GM19324 (cell line): ENCODE measurements around the gene PIP4K2B.
"Not testable (repeated sequence)": the region's sequence is repeated elsewhere in the genome, so short reads cannot be mapped to it uniquely, and the experiment has no call there.

Experiments used
- ATAC-seq: cut with Tn5 transposase; IDR thresholded peaks from one replicate; pipeline ENCODE4 v1.9.1; 2021; ENCODE audit warnings: mild to moderate bottlenecking, moderate library complexity; ENCODE audit not compliant: unreplicated experiment, low FRiP score

The PIP4K2B gene

DNA sequence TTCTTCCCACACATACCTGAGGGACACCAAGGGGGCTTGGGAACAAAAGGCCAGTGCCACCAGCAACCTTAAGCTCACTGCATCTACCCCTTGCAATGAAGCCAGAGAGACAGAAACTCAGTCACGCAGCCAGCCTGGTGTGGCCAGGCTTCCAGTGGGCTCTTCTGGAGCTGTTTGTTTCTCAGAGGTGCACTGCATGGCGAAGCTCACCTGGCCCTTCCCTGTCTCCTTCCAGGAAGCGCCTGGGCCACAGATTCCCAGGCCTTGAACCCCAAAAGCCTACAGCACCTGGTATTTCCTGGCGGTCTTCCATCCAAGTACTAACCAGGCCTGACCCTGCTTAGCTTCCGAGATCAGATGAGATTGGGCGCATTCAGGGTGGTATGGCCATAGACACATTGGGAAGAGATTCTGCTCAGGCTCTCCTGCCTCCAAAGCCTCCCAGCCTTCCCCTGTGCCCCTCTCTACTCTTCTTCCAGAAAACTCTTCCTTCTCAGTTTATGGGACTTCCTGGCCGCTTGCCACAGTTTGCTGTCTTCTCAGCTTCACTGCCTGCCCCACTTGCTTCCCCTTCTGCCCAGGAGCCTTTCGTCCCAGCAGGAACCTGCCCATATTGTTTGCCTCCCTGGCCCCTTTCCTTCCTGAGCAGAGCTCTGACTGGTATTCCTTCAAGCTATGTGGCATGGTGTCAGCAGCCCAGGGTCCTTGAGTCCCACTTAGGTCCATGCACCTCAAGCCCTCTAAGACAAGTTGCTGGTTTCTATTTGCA is 67.6 kb downstream of the PIP4K2B start:
- no peak for ATAC-seq

DNA sequence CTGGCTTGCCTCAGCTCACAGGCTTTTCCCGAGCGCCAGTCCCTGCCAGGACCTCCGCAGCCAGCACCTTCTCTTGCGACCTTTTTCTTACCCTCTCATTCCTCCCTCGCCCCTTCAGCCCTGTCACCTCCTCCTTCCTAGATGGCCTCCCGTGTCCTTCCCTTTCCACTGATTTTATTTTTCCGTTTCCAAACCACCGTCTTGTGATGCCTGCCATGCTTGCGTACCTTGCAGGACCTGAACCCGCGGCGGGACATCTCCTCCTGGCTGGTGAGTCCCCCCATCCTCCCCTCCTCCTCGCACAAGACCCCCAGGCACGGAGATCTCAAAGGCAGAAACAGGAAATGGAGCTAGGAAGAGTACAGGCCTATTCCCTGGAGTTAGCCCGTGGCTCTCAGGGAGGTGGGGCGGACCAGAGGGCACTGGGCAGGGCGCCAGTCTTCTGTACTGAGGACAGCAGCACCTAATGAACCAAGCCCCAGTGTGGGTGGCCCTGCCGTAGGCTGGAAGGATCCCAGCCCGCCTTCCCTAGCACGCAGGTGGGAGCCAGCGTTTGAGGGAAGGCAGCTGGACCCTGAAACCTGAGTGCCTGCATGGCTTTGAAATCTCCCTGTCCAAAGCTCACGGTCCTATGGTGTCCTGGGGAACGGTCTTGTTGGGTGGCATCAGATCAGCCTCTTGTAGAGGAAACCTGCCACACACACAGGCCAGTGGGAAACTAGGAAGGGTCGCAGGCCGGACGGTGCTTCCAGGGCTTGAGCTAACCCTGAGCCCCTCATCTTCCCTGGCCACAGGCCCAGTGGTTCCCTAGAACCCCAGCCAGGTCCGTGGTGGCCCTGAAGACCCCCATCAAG is 68.6 kb downstream of the PIP4K2B start:
- no peak for ATAC-seq

DNA sequence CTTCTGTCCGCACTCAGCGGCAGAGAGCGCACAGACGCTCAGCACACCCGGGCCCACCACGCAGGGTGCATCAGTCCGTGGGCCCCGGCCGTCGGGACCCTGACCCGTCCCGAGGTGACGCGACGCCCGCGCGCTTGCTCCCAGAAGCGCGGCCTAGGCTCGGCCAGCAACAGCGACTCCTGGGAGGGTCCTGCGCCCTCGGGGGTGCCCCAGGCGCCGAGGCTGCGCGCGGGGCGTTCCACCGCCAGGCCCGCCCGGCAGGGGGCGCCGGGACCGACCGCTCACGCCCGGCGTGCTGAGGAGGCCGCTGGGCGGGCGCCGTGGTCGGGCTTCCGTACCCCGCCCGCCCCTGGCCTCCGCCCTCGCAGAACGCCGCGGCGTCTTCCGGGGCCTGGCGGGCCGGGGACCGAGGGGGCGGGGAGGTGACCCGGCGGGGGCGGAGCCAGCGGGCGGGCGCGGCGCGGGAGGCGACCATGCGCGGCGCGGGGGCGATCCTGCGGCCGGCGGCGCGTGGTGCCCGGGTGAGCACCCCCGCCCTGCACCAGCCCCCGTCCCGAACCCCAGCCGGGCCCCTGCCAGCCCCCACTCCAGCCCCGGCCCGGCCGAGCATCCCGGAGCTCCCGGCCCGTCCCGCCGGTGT is 69.3 kb downstream of the PIP4K2B start, which contains the start of gene CISD3:
CISD3 (plus strand) TSS at position 456 of the 640 bp plus-strand sequence; CDS start at position 474, 18 bp downstream.
- peak; percentile 85 for ATAC-seq

DNA sequence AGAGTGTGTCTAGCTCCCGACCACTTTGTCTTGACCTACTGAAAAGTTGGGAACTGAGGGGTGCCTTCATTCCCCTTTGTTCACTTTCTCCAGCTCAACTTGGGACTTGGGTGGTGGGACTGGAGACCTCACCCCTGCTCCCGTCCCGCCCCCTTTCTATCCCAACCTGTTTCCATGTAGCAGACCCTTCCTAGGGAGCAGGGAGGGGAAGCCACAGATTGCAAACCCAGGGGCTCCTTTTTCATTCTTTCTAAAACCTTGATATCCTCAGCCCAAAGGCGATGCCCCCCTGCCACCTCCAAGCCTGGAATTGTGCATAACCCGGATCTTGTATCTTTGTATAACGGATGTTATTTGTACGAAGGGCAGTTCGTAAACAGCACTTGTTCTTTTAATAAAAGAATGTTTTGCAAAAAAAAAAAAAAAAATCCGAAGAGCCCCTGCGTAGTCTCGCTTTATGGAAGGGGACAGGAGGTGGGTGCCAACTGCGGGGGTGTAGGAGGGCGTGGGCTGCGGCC is 69.9 kb downstream of the PIP4K2B start:
- ATAC-seq: no peak

DNA sequence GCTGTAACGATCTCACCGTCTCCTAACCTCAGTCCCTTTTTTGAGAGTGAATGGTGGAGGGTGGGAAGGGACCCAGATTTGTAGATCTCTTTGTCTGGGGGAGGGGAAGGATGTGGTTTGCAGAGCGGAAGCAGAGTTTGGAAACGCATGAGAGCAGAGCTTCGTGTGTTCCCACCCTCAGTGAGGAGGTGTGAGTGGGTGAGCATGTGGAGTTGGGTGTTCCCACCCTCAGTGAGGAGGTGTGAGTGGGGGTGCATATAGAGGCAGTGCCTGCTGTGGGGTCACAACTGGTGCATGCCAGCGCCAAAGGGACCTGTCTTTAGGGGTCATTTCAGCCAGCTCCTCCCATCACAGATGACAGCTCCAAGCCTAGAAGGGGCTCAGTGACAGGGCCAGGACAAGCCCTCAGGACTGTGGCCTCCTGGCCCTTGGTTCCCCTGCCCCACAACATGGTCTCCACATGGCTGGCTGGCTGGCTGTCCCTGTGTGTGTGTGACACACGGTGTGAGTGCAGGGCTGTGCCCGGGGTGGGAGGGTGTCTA is 71.0 kb downstream of the PIP4K2B start:
- no peak for ATAC-seq

DNA sequence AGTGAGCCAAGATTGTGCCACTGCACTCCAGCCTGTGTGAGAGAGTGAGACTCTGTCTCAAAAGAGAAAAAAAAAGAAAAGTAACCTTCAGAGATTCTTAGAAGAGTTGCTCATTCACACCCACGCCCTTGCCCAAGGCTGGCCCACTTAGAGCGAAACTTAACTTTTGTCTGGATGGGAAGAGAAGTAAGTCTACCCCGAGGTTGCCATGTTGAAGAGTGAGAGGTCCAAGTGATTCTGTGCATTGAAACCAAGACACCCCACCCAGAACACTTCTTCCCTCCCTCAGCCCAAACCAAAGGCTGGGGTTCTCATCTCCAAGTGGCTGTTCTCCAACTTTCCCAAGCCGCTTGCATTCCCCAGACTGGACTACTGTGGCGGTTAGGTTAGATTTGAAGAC is 71.6 kb downstream of the PIP4K2B start:
- ATAC-seq: no peak

DNA sequence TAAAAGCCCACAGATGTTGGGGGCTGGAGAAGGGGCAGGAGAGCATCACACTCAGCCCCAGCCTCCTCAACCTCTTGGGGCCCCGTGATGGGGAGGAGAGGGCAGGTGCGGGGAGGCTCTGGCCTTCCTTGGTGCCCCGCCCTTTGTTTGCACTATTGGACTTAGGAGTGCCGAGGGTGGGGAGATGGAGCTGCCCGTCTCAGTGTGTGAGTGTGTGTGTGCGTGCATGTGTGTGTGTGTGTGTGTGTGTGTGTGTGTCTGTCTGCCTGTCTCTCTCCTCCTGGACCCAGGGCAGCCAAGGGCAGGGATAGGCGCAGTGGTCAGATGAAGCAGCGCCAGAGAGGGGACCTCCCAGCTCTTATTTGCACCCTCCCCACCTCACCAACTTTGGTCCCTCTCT is 73.2 kb downstream of the PIP4K2B start:
- ATAC-seq: not testable (repeated sequence)

DNA sequence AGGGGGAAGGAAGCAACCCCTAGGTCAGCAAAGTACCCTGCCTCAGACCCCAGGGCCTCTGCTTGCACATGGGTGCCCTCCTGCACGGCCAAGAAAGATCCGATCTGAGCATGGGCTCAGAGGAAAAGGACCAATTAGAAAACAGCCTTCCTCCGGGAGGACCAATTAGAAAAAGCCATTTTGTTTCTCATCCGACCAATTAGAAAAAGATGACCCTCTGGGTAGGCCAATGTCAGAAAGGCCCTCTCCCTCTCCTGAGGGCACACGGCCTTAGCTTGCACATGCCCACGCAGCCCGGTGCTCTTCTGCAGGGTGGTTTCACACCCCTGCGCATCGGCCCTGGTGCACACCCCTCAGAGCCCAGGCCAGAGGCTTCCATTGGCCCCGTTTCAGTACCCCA is 74.3 kb downstream of the PIP4K2B start:
- no peak for ATAC-seq

DNA sequence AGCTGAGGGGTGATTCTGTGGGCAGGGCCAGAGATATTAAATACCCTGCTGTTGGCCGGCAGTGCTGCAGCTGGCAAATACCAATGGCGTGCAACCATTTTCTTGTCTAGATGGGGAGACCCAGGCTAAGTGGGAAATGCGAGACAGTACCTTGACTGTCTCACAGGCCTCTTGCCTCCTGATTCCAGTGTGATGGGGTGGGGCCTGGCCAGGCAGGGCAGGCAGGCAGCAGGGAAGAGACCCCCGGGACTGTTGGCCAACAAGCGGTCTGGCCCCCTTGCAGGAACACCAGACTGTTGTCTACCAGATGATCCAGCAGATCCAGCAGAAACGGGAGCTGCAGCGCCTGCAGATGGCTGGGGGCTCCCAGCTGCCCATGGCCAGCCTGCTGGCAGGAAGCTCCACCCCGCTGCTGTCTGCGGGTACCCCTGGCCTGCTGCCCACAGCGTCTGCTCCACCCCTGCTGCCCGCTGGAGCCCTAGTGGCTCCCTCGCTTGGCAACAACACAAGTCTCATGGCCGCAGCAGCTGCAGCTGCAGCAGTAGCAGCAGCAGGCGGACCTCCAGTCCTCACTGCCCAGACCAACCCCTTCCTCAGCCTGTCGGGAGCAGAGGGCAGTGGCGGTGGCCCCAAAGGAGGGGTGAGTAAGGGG is 74.9 kb downstream of the PIP4K2B start:
- no peak for ATAC-seq

DNA sequence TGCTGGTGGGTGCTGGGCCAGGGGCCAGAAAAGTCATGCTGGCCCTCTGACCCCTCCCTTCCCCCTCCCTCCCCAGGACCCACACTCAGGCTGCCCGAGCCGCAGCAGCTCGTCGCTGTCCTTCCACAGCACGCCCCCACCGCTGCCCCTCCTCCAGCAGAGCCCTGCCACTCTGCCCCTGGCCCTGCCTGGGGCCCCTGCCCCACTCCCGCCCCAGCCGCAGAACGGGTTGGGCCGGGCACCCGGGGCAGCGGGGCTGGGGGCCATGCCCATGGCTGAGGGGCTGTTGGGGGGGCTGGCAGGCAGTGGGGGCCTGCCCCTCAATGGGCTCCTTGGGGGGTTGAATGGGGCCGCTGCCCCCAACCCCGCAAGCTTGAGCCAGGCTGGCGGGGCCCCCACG is 77.6 kb downstream of the PIP4K2B start:
- no peak for ATAC-seq

DNA sequence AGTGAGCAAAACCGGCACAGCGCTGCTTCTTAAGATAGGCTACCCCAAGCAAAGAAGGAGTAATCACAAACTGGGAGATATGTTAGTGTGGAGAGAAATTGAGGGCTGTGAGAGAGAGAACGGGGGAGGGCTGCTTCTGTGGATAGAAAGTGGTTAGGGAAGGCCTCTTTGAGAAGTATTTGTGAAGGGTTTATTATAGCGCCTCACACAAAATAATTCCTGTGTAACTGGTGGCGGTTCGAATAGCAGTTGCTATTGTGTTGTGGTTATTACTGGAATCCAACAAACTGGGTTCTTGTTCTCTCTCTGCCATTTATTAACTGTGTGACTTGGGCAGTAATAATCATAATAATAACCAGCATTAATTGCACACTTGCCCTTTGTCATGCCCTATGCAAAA is 78.4 kb downstream of the PIP4K2B start:
- ATAC-seq: no peak

DNA sequence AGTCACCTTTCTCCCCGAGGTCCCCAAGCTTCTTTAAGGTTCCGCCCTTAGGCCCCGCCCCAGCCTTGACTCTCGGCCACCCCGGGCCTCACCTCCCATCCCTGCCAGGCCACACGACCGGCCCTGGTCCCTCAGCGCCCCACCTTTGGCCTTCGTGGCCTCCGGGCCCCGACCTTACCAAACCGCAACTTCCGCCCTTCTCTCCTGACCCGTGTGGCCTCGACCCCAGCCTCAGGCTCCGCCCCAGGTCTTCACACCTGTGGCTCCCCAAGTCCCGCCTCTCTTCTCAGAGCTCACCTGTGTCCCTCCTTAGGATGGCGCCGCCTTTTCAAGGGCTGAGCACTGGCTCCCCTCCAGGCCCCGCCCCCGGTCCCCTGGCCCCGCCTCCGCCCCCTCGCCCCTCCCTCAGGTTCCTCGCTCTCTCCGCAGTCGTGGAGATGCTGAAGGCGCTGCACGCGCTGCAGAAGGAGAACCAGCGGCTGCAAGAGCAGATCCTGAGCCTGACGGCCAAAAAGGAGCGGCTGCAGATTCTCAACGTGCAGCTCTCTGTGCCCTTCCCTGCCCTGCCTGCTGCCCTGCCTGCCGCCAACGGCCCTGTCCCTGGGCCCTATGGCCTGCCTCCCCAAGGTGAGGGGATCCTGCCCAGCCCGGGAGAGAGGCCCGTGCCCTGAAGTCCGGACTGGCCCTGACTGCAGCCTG is 79.3 kb downstream of the PIP4K2B start:
- no peak for ATAC-seq

DNA sequence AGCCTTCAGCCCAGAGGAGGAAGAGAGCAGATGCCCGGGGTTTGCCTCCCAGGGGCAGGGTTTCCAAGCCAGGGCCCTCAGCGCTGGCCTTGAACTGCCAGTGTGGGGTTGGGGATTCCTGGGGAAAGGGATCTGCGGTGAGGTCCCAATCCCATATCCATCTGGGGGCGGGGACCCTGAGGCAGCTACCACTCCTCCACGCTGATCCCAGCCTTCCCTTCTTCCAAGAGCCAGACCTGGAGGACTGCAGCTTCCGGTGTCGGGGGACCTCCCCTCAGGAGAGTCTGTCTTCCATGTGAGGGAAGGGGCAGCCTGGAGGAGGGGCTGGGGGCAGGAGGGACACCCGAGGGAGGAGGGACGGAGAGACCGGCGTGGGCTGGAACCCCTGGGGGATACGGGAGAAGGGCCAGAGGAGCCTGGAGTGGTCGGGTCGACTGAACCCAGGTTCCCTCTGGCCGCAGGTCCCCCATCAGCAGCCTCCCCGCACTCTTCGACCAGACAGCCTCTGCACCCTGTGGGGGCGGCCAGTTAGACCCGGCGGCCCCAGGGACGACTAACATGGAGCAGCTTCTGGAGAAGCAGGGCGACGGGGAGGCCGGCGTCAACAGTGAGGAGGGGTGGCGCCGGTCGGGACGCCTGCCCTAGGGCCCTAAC is 79.9 kb downstream of the PIP4K2B start:
- ATAC-seq: no peak

DNA sequence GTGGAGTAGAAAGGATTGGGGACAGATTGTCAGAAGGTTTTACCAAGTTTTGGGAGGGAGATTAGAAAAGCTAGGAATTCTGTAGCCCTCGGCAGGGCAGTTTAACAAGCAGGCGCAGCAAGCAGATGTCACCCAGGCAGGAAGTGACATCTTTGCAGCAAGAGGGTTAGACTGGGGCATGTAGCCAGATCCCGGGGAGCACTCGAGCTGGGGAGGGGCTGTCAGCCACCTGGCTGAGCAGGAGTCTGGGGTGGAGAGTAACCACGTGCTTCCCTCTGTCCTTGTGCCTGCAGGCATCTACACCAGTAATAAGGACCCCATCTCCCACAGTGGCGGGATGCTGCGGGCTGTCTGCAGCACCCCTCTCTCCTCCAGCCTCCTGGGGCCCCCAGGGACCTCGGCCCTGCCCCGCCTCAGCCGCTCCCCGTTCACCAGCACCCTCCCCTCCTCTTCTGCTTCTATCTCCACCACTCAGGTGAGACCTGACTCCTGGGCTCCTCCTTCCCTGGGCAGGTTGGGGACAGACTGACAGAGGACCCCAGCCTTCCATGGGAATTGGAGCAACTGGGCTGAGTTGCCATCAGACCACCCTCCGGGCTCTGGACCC is 82.1 kb downstream of the PIP4K2B start:
- ATAC-seq: no peak

DNA sequence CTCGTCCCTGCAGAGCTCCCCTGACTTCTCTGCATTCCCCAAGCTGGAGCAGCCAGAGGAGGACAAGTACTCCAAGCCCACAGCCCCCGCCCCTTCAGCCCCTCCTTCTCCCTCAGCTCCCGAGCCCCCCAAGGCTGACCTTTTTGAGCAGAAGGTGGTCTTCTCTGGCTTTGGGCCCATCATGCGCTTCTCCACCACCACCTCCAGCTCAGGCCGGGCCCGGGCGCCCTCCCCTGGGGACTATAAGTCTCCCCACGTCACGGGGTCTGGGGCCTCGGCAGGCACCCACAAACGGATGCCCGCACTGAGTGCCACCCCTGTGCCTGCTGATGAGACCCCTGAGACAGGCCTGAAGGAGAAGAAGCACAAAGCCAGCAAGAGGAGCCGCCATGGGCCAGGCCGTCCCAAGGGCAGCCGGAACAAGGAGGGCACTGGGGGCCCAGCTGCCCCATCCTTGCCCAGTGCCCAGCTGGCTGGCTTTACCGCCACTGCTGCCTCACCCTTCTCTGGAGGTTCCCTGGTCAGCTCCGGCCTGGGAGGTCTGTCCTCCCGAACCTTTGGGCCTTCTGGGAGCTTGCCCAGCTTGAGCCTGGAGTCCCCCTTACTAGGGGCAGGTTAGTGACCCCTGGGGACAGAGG is 82.9 kb downstream of the PIP4K2B start:
- ATAC-seq: no peak
